Hepatocyte (in vitro differentiated cells): Measurements from ENCODE around the gene PUS7.

Experiments used
- EZH2phosphoT487 ChIP-seq: fragments of 200-600 bp; sonication (generic); IDR thresholded peaks from one replicate; pipeline ENCODE4 v1.6.1; 2018; ENCODE audit warnings: antibody characterized with exemption, mild to moderate bottlenecking, low read depth, moderate library complexity; ENCODE audit not compliant: unreplicated experiment, severe bottlenecking
- TF ChIP-seq, protein P1 (sequence below): fragments of 200-600 bp; sonication (generic); IDR thresholded peaks from 2 replicates; pipeline ENCODE4 v1.5.1; 2016; ENCODE audit warnings: antibody characterized with exemption, mild to moderate bottlenecking; ENCODE audit not compliant: poor library complexity

DNA sequence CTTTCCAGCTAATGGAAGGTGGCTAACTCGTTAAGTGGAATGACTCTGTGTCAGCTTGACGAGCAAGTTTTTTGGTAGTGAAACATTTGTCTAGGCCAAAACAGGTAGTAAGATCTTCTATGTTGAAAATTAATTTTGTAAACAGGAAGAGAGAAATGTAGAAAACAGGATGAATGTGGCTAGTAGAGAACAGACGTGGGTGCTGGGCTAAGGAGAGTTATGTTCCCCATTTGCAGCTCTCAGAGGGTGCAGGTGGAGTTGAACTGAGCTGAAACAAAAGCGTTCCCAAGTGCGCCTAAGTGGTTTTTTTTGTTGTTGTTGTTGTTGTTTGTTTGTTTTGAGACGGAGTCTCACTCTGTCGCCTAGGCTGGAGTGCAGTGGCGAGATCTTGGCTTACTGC is 73.9 kb downstream of the PUS7 start:
- TF ChIP-seq, protein P1, sequence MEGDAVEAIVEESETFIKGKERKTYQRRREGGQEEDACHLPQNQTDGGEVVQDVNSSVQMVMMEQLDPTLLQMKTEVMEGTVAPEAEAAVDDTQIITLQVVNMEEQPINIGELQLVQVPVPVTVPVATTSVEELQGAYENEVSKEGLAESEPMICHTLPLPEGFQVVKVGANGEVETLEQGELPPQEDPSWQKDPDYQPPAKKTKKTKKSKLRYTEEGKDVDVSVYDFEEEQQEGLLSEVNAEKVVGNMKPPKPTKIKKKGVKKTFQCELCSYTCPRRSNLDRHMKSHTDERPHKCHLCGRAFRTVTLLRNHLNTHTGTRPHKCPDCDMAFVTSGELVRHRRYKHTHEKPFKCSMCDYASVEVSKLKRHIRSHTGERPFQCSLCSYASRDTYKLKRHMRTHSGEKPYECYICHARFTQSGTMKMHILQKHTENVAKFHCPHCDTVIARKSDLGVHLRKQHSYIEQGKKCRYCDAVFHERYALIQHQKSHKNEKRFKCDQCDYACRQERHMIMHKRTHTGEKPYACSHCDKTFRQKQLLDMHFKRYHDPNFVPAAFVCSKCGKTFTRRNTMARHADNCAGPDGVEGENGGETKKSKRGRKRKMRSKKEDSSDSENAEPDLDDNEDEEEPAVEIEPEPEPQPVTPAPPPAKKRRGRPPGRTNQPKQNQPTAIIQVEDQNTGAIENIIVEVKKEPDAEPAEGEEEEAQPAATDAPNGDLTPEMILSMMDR, result no peak
- no peak for TF ChIP-seq EZH2phosphoT487
